ENCODE data around the gene ADGRL1. TPM values are rescaled to one million over a fixed set of nuclear protein-coding genes. Genes with fewer than 3 reads are reported as not detected.
A peak's percentile ranks its signal among the peaks of the same experiment; 100 is the strongest.
"Not testable (repeated sequence)": the region's sequence is repeated elsewhere in the genome, so short reads cannot be mapped to it uniquely, and the experiment has no call there.

Gene ADGRL1
- total RNA-seq, 2 experiments from 2014 or later = 8.5 to 9.5 TPM

- H3K27ac Mint-ChIP-seq = not testable (repeated sequence)
These were observed 19.3 kb downstream of the ADGRL1 start for GRCh38 chr19:14186684-14187083.

DNA sequence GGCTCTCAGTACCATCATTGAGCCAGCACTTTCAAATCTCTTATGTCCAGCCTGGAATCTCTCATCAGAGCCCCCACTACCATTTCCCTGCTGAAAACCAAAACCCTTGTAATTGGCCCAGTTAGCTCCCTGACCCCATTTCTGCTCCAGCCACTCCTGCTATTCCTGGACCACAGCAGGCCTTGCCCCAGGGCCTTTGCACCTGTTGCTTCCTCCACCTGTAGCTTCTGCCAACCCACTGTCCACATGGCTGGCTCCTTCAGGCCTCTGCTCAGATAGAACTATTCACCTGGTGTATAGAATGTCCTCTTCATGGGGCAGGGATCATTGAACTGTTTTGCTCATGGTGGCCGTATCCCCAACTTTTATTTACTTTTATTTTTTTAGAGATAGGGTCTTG is 20.3 kb downstream of the ADGRL1 start:
- H3K36me3 Mint-ChIP-seq, H3K27ac Mint-ChIP-seq, H3K4me3 Mint-ChIP-seq, H3K4me1 Mint-ChIP-seq, DNase-seq, H3K9me3 Mint-ChIP-seq, H3K27me3 Mint-ChIP-seq: not testable (repeated sequence)

More at GRCh38 chr19:14186684-14187083, 19.3 kb downstream of the ADGRL1 start:
- not testable (repeated sequence) for H3K4me1 Mint-ChIP-seq, DNase-seq, H3K9me3 Mint-ChIP-seq, H3K4me3 Mint-ChIP-seq, H3K36me3 Mint-ChIP-seq, H3K27me3 Mint-ChIP-seq

DNA sequence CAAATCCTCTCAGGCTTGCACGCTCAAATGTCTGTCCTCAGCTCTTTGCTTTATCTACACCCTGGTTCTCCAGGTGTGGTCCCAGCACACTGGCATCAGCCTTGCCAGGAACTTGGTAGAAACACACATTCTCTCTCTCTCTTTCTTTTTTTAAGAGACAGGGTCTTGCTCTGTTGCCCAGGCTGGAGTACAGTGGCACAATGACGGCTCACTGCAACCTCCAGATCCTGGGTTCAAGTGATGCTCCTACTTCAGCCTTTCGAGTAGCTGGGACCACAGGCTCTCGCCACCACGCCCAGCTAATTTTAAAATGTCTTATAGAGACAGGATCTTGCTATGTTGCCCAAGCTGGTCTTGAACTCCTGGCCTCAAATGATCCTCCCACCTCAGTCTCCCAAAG is 20.8 kb downstream of the ADGRL1 start:
- no peak overlapping the region for H3K27ac Mint-ChIP-seq
- H3K9me3 Mint-ChIP-seq = no peaks in the 10 kb centered on the region
- no peaks in the 10 kb centered on the region for H3K4me1 Mint-ChIP-seq
- no peak for DNase-seq
- H3K36me3 Mint-ChIP-seq = peaks cover 3% of the 10 kb centered on the region
- no peaks in the 10 kb centered on the region for H3K27me3 Mint-ChIP-seq
- H3K4me3 Mint-ChIP-seq = no peak overlapping the region

- no peak overlapping the region for H3K4me3 Mint-ChIP-seq
- no peak for DNase-seq
- H3K27me3 Mint-ChIP-seq = no peaks in the 10 kb centered on the region
- peaks cover 3% of the 10 kb centered on the region for H3K36me3 Mint-ChIP-seq
- H3K9me3 Mint-ChIP-seq = no peaks in the 10 kb centered on the region
- H3K4me1 Mint-ChIP-seq = no peaks in the 10 kb centered on the region
- H3K27ac Mint-ChIP-seq = no peak overlapping the region
These were observed 22.1 kb downstream of the ADGRL1 start for GRCh38 chr19:14183741-14184350.

- Mint-ChIP-seq H3K4me3 (no peak overlapping the region), H3K27ac (no peak overlapping the region), H3K36me3 (no peaks in the 10 kb centered on the region), H3K27me3 (no peaks in the 10 kb centered on the region), H3K9me3 (no peaks in the 10 kb centered on the region), H3K4me1 (no peaks in the 10 kb centered on the region)
- no peak for DNase-seq
These were observed 23.5 kb downstream of the ADGRL1 start for GRCh38 chr19:14182476-14182875.

- no peaks in the 10 kb centered on the region for H3K9me3 Mint-ChIP-seq
- no peak overlapping the region for H3K4me3 Mint-ChIP-seq
- H3K36me3 Mint-ChIP-seq = no peaks in the 10 kb centered on the region
- H3K4me1 Mint-ChIP-seq = no peaks in the 10 kb centered on the region
- no peak overlapping the region for H3K27ac Mint-ChIP-seq
- DNase-seq = no peak
- no peaks in the 10 kb centered on the region for H3K27me3 Mint-ChIP-seq
These were observed 24.1 kb downstream of the ADGRL1 start for GRCh38 chr19:14181906-14182305.

DNA sequence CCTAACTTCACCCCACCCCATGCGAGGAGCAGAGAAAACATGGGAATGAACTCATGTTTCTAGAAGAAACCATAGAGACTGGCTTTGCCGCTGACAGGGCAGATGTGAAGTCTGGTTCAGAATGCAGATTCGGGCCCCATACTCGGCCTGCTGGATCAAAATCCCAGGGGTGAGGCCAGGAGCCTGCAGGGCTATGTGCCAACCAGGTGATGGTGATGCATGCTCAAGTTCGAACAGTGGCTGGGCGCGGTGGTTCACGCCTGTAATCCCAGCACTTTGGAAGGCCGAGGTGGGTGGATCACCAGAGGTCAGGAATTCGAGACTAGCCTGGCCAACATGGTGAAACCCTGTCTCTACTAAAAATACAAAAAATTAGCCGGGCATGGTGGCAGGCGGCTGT is 24.8 kb downstream of the ADGRL1 start:
- H3K27me3 Mint-ChIP-seq, H3K4me3 Mint-ChIP-seq, H3K36me3 Mint-ChIP-seq, DNase-seq, H3K9me3 Mint-ChIP-seq, H3K27ac Mint-ChIP-seq, H3K4me1 Mint-ChIP-seq: not testable (repeated sequence)

GRCh38 chr19:14177496-14178074 is 28.4 kb downstream of the ADGRL1 start:
- Mint-ChIP-seq H3K27ac (no peak overlapping the region), H3K27me3 (no peaks in the 10 kb centered on the region), H3K9me3 (no peaks in the 10 kb centered on the region)

GRCh38 chr19:14175351-14175792 is 30.6 kb downstream of the ADGRL1 start:
- no peak for DNase-seq
- H3K4me1 Mint-ChIP-seq = peaks cover 2% of the 10 kb centered on the region
- H3K4me3 Mint-ChIP-seq = no peak overlapping the region
- H3K27me3 Mint-ChIP-seq = no peaks in the 10 kb centered on the region
- H3K9me3 Mint-ChIP-seq = no peaks in the 10 kb centered on the region
- peak overlapping the region; percentile 7 for H3K27ac Mint-ChIP-seq
- peaks cover 2% of the 10 kb centered on the region for H3K36me3 Mint-ChIP-seq

More at GRCh38 chr19:14177496-14178074, 28.4 kb downstream of the ADGRL1 start:
- Mint-ChIP-seq H3K36me3 (no peaks in the 10 kb centered on the region), H3K4me3 (no peak overlapping the region), H3K4me1 (peaks cover 2% of the 10 kb centered on the region)
- DNase-seq = no peak

GRCh38 chr19:14174883-14175282 is 31.1 kb downstream of the ADGRL1 start:
- H3K27ac Mint-ChIP-seq = no peak overlapping the region

DNA sequence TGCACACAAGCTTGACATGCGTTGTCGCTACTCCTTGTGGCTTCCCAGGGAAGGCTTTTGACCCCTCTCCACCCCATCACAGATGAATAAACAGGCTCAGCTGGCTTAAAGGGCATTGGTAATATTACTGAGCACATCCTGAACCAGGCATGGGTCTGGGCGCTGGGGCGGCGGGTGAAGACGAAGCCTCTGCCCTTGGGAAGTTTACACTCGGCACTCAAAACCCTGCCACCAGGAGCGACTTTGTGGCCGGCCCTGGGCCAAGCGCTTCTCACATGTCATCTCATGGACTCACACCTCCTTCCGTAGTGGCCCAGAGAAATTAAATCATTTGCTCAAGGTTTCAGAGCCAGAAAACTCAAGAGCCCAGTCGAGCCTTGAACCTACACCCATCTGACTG is 37.0 kb downstream of the ADGRL1 start:
- Mint-ChIP-seq H3K27me3 (no peaks in the 10 kb centered on the region), H3K9me3 (no peaks in the 10 kb centered on the region), H3K4me3 (no peak overlapping the region), H3K36me3 (peaks cover 9% of the 10 kb centered on the region), H3K27ac (no peak overlapping the region), H3K4me1 (peaks cover 13% of the 10 kb centered on the region)
- DNase-seq = no peak

More at GRCh38 chr19:14174883-14175282, 31.1 kb downstream of the ADGRL1 start:
- peaks cover 6% of the 10 kb centered on the region for H3K36me3 Mint-ChIP-seq
- no peak overlapping the region for H3K4me3 Mint-ChIP-seq
- peaks cover 2% of the 10 kb centered on the region for H3K4me1 Mint-ChIP-seq
- no peak for DNase-seq
- H3K27me3 Mint-ChIP-seq = no peaks in the 10 kb centered on the region
- no peaks in the 10 kb centered on the region for H3K9me3 Mint-ChIP-seq

GRCh38 chr19:14168259-14168972 is 37.6 kb downstream of the ADGRL1 start:
- Mint-ChIP-seq H3K36me3 (peaks cover 9% of the 10 kb centered on the region), H3K27ac (no peak overlapping the region), H3K27me3 (no peaks in the 10 kb centered on the region), H3K9me3 (no peaks in the 10 kb centered on the region), H3K4me3 (no peak overlapping the region), H3K4me1 (peaks cover 13% of the 10 kb centered on the region)
- no peak for DNase-seq

- DNase-seq = no peak
- no peak overlapping the region for H3K27ac Mint-ChIP-seq
- no peaks in the 10 kb centered on the region for H3K9me3 Mint-ChIP-seq
- H3K4me3 Mint-ChIP-seq = no peak overlapping the region
- peaks cover 13% of the 10 kb centered on the region for H3K4me1 Mint-ChIP-seq
- H3K27me3 Mint-ChIP-seq = no peaks in the 10 kb centered on the region
- peaks cover 9% of the 10 kb centered on the region for H3K36me3 Mint-ChIP-seq
These were observed 38.3 kb downstream of the ADGRL1 start for GRCh38 chr19:14167576-14168138.

- no peak for DNase-seq
- Mint-ChIP-seq H3K4me1 (peaks cover 13% of the 10 kb centered on the region), H3K4me3 (peak overlapping the region; percentile 75), H3K27me3 (no peaks in the 10 kb centered on the region), H3K9me3 (no peaks in the 10 kb centered on the region), H3K36me3 (peaks cover 11% of the 10 kb centered on the region), H3K27ac (peak overlapping the region; percentile 79)
These were observed 38.9 kb downstream of the ADGRL1 start for GRCh38 chr19:14166999-14167575.
